Heart left ventricle (tissue), 13 donors: ENCODE data around the gene BEND7.

Experiments
- POLR2A ChIP-seq, 2 donors: fragments of 450-650 bp; IDR thresholded peaks; one replicate each; pipeline ENCODE4 v1.6.1; 2017; ENCODE audit warnings: antibody characterized with exemption in 2 of 2, mild to moderate bottlenecking in 2 of 2, moderate library complexity in 2 of 2
- TF ChIP-seq, protein P1 (sequence below), 12 donors: fragments of 200-600 bp; sonication (generic) in 4 of 12; IDR thresholded peaks; one replicate each; pipeline versions ENCODE4 v1.5.0 to v1.8.0; 2018 to 2022; ENCODE audit warnings: antibody characterized with exemption in 12 of 12, mild to moderate bottlenecking in 5 of 12
- donor health status: ischemic (EF 13 %, LVEDD 7.1; RV severe dilation, severe dysfunction).
- donor health status: DM: no; HTN: yes; CAD: no.
- donor health status: DM: no; HTN: no; CAD: no.
- donor health status: ischemic (EF 25% LVEDD 6.9; RV normal size, moderate dysfunction).
- donor health status: ischemic (EF 25% LVEDD 5.7; RV mildly dilated, moderate dysfunction).
- donor health status: ischemic (EF 35%, LVEDD 5.7; RV mildly dilated, moderate dysfunction).
- donor health status: nonischemic (EF 11% LVEDD 7.7; RV severe dilation, severe dysfunction).
- donor health status: DM: yes; HTN: yes; CAD: no.
- donor health status: PGD.
- donor health status: ischemic (EF 29% LVEDD 5.4; RV normal size, mild dysfunction).
- donor health status: nonischemic (EF 23%, LVEDD 6.1; RV moderate dilation, normal function).

DNA sequence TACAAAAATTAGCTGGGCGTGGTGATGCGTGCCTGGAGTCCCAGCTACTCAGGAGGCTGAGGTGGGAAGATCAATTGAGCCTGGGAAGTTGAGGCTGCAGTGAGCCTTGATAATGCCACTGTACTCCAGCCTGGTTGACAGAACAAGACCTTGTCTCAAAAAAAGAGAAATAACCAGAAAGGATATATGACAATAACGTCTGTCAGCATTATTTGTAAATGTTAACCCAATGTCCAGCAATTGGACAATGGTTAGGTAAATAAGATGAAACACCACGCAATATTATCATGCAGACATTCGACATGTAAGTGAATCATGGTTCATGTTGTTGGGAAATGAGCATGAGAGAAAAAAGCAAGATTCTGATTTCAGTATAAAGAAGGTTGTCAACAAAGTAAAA, 136.1 kb downstream of the BEND7 start:
- TF ChIP-seq, protein P1, sequence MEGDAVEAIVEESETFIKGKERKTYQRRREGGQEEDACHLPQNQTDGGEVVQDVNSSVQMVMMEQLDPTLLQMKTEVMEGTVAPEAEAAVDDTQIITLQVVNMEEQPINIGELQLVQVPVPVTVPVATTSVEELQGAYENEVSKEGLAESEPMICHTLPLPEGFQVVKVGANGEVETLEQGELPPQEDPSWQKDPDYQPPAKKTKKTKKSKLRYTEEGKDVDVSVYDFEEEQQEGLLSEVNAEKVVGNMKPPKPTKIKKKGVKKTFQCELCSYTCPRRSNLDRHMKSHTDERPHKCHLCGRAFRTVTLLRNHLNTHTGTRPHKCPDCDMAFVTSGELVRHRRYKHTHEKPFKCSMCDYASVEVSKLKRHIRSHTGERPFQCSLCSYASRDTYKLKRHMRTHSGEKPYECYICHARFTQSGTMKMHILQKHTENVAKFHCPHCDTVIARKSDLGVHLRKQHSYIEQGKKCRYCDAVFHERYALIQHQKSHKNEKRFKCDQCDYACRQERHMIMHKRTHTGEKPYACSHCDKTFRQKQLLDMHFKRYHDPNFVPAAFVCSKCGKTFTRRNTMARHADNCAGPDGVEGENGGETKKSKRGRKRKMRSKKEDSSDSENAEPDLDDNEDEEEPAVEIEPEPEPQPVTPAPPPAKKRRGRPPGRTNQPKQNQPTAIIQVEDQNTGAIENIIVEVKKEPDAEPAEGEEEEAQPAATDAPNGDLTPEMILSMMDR (IDR thresholded peaks at IDR 0.05): no peak
- TF ChIP-seq POLR2A (IDR thresholded peaks at IDR 0.05): no peak
